LNCAP (cell line): ENCODE results near the gene STARD4.

Source experiments
- TF ChIP-seq, protein P1 (sequence below): fragments of 450-650 bp; IDR thresholded peaks from 2 replicates; pipeline ENCODE4 v1.5.1; 2017; ENCODE audit warnings: mild to moderate bottlenecking

The STARD4 gene

DNA sequence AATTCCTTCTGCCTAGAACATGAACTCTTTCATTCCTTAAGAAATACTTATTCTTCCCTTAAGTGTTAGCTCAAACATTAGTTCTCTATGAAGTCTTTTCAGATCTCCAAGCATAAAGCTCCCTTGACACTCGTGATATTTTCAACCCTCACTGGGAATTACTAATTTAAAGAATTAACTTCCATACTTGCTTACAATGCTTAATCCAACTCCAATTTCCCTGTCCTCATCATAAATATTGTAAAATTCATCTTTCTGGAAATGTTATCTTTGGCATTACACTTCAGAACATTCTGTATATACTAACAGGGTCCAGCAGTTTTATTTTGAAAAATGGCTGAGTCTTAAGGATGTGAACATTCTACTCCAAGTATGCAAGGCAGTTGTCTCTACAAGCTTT is 7.2 kb downstream of the STARD4 start:
- TF ChIP-seq, protein P1, sequence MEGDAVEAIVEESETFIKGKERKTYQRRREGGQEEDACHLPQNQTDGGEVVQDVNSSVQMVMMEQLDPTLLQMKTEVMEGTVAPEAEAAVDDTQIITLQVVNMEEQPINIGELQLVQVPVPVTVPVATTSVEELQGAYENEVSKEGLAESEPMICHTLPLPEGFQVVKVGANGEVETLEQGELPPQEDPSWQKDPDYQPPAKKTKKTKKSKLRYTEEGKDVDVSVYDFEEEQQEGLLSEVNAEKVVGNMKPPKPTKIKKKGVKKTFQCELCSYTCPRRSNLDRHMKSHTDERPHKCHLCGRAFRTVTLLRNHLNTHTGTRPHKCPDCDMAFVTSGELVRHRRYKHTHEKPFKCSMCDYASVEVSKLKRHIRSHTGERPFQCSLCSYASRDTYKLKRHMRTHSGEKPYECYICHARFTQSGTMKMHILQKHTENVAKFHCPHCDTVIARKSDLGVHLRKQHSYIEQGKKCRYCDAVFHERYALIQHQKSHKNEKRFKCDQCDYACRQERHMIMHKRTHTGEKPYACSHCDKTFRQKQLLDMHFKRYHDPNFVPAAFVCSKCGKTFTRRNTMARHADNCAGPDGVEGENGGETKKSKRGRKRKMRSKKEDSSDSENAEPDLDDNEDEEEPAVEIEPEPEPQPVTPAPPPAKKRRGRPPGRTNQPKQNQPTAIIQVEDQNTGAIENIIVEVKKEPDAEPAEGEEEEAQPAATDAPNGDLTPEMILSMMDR = no peak

DNA sequence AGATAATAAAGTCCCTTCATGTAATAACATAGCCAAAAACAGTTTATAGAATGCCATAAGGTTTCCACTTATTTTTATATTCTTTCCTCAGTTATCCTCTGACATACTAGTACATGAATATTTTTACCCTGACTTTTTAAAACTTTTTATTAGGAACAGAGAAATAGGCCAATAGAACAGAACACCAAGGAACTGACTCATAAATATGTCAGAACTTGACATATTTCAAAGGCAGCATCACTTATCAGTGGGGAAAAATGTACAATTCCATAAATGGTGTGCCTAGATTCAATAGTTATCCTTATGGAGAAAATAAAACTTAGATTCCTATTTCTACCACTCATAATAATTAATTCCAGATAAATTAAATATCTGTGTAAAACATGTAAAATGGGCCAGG is 9.4 kb downstream of the STARD4 start:
- TF ChIP-seq, protein P1 = no peak

DNA sequence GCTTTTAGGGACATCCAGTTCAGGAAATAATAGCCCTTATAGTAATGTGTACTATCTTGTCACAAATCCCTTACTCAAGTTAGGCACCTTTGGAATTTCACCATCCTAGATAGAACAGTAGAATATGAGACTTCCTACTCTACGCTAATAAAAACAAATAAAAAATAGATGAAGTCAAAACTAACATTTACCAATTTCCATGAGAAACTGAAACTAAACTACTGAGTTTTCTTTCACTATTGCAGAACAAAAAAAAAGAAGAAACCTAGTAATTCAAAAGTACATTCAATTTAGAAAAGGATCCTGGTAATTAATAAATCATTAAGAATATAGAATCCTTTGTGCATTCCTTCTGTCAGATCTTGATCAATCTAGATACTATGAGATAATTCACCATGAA is 14.0 kb downstream of the STARD4 start:
- TF ChIP-seq, protein P1 = no peak

DNA sequence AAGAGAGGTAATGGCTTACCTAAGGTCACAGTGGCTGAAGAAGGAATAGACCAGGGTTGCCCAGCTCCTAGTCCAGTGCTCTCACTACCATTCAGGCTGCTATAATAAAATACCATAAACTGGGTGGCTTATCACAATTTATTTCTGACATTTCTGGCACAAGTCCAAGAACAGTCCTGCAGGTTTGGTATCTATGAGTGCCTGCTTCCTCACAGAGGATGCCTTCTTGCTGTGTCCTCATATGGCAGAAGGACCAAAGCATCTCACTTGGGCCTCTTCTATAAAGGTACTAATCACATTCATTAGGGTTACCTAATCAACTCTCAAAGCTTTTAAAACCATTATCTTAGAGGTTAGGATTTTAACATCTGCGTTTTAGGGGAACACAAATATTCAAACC is 17.2 kb downstream of the STARD4 start:
- TF ChIP-seq, protein P1 = no peak

DNA sequence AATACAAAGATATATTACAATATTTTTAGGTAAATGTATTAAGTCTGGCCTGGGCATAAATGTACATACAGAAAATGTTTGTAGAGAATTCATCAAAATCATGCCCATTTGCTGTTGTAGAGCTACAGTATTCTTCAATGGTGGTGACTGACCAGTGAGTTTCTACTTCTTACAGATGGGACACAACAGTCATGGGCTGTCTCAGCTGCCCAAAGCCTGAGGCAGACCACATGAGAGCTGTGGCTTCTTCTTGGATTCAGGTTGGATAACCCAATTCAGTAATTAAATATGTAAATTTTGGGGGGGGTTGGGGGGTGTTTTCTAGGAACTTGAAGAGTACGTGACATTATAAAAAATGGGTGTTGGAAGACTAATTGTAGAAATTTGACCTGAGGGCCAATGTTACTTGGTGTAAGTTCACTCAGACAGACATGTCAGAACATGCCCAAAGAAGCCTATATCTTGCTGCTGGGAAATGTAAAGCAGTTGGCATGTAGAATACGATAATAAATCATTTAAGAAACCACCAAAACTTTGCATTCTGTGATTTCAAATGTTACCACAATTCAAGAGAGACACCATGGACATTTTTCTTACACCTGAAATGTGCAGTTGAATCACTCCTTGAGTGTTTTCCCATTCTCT is 17.9 kb downstream of the STARD4 start:
- TF ChIP-seq, protein P1 = no peak

DNA sequence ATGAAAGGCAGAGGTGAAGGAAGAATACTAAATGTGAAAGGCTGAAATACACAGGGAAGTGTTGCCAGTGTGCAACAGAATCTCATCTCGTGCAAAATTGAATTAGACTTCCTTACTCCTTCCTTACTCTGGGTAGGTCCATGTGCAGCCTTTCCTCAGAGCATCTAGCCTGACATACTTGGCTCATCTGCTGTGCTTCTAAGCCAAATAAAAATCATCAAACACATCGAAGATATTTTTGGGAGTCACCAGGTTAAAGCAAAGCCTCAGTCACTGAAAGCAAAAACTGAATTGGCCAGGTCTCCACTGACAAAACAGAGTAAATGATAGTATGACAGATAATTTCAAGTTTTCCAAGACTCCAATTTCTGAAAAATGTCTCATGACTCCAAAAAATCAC is 19.3 kb downstream of the STARD4 start:
- TF ChIP-seq, protein P1 = no peak

DNA sequence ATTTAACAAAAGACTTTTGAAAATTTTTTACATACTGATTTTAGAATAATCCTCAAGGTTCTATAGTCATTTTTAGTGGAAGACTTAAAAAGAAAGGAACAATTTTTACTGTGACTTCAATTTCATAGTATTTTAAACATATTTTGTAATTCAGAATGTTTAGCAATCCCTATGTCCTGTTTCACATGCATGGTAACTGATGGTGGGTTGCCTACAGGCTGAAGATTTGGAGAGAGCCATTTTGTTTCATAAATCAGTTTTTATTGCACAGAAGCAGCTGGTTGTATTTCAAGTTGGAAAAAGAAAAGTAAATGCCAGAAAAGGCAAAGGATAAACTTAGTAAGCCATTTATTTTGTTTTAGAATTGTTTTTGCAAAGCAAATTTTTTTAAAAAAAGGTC is 24.0 kb downstream of the STARD4 start:
- TF ChIP-seq, protein P1 = no peak

DNA sequence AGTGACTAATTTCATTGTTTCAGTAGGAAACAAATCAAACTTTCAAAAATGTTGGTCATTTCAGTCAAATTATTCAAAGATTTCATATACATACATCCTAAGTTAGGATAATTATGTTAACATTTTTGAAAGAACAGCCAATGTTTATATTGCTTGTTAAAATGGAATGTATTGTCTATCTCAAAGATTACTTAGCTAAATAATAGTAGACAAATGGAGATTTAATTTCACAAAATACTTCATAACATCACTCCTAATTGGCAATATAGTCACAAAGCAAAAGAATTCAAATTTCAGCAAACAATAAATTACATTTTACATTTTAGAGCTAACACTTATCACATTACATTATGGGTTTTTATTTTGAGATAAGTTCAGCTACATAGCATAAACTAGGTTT is 25.4 kb downstream of the STARD4 start:
- TF ChIP-seq, protein P1 = no peak
